Left lobe of liver (tissue), 2 donors: ENCODE data around the gene FAAH. TPM values are rescaled to one million over a fixed set of nuclear protein-coding genes. Genes with fewer than 3 reads are reported as not detected.

Experiments used
- ATAC-seq: fragments of 200-7000 bp; cut with Tn5 transposase; one replicate; pipeline ENCODE4 v1.9.1; 2020; ENCODE audit warnings: mild to moderate bottlenecking, moderate library complexity
- DNase-seq: peaks from one replicate; pipeline ENCODE4 v3.0.0-alpha.2; 2020; ENCODE audit warnings: low spot score
- total RNA-seq: library from RNA; stranded (reverse); gene quantifications from one replicate; pipeline ENCODE4 v1.2.1, GENCODE V29; 2021
- donor health status: DM: no; HTN: no; CAD: no; lungs with moderate emphysema.
- donor health status: DM: no; HTN: yes; CAD: no.

FAAH gene
- total RNA-seq, 1 donor from 2014 or later: 38.9 TPM

DNA sequence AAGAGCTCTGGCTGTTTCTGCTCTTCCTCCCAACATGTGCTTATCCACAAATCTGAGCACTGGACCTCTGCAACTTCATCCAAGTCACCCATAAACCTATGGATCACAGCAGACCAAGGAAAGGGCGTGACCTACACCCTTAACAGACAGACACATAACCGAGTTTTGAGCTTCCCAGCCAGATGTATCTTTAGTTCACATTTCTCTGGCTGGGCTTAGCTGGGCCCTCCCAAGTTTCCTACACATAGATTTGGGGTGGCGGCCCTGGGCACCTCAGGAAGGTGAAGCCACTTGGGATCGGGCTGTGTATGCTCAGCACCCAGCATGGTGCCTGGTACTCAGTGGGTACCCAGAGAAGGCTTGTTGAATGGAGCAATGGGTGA is 26.4 kb downstream of the FAAH start:
- ATAC-seq (no peak), DNase-seq (no peak)

GRCh38 chr1:46421739-46422138 is 27.6 kb downstream of the FAAH start:
- ATAC-seq: no peak

DNA sequence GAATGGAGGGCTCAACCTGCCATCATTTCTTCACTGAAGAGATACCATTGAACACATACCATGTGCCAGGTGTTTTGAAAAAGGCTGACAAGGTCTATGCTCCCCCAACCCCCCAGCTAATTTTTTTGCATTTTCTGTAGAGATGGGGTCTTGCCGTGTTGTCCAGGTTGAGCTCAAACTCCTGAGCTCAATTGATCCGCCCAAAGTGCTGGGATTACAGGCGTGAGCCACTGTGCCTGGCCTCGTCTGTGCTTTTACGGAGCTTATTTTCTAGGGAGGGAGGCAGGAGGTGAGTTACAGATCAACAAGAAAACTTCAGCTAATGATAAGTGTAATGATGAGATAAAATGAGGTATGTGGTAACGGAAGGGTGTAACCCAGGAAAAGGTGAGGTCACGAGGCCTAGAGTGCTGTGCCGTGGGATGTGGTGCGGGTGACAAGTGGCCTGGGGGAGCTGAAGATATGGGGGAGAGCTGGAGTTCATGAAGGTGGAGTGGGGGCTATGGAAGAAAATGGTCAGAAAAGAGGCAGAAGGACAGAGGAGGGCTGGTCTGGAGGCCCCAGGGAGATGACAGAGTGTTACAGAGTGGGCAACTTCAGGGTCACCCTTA is 28.2 kb downstream of the FAAH start:
- DNase-seq: no peak
- no peak for ATAC-seq

More at GRCh38 chr1:46421739-46422138, 27.6 kb downstream of the FAAH start:
- DNase-seq: no peak

DNA sequence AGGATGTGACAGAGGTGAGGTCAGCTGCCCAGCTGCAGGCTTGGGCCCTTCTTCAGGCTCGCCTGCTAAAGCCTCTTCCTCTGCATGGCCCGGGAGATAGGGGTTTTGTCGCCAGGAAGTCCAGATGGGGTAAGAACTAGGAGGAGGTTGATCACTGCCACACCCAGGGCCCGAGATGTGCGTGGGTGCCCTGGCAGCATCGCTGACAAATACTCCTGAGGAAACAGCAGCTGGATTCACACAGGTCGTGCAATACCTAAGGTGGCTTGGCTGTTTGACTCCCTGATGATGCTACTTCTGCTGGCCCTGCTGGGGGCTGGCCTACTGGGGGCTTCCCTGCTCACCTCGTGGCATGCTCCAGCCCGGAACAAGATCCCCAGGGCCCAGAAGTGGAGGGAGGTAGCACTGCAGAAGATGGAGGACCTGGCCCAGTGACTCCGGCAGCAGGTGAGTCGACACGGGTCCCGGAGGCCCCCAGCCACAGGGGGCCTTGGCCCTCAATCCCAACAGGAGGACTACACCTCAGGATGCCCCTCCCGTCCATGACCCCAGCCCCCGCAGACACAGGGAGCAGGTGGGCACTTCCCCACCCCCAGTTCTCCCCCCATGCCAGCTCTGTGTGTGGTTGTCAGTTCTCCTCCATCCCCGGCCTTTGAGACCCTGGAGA is 29.6 kb downstream of the FAAH start:
- no peak for DNase-seq
- no peak for ATAC-seq

DNA sequence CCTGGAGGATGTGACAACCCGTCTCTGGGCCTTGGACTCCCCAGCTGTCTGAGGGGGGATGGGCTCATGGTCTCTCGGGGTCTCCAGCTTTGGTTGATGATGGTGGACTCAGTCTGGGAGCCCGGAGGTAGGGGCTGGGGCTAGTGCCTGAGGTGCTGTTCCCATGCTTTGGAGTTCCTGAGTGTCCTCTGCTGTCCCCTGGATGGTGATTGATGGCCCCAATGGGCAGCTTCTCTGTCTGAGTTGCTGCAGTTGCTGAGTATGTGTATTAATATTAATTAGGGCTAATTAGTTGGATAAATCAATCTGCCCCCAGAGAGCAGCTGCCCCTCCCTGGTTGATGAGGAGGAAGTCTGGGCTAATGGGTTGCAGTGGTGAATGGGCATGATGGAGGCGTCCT is 30.6 kb downstream of the FAAH start:
- ATAC-seq: no peak
- DNase-seq: no peak

DNA sequence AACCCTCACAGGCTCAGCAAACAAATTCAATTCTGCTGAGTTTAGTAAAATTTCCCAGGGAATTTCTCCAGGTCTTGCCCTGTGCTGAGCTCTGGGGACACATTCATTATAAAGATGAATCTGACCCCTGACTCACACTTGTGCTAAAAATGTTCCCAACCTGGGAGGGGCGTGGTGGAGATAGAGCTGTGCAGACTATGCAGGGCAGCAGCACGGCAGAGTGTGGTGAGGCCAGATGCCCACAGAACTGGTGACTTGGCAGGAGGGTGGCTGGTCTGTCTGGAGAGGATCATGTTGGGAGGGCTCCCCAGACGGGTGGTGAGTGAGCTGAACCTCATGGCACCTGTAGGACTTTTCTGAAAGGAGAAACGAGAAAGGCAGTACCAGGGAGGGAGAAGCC is 31.6 kb downstream of the FAAH start:
- ATAC-seq (no peak), DNase-seq (no peak)

DNA sequence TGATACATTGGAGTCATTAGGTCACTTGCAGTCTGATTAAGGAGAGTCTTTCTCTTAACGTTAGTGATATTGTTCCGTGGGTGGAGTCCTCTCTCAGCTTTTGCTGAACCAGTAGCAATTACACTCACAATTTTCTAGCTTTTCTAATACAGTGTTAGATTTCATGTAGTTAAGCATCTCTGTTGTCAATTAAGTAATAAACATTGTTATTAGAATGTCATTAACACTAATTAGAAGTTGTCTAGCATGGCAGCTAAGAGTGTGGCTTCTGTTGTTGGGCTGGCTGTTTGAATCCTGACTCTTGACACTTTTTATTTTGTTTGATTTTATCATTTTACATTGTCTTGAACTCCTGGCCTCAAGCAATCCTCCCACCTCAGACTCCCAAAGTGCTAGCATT is 33.4 kb downstream of the FAAH start:
- ATAC-seq (no peak), DNase-seq (no peak)

DNA sequence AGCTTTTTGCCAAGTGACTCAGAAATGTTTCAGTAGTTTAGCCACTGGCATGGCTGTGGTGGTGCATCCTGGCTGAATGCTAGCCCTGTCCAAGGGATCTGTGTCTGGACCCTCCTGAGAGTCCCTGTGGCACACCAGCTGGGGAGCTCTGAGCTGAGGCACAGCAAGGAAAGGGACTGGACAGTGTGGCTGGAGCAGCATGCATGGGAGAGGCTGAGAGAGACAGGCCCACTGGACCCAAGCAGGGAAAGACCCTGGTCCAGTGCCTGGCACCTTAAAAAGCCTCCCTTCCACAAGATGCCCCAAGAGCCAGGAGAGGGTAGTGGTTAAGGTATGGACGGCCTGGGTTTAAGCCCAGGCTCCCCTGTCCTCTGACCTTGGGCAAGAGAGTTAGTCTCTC is 35.3 kb downstream of the FAAH start:
- DNase-seq: no peak
- ATAC-seq: no peak

- ATAC-seq: no peak
Observed at GRCh38 chr1:46431695-46432094, 37.6 kb downstream of the FAAH start.

DNA sequence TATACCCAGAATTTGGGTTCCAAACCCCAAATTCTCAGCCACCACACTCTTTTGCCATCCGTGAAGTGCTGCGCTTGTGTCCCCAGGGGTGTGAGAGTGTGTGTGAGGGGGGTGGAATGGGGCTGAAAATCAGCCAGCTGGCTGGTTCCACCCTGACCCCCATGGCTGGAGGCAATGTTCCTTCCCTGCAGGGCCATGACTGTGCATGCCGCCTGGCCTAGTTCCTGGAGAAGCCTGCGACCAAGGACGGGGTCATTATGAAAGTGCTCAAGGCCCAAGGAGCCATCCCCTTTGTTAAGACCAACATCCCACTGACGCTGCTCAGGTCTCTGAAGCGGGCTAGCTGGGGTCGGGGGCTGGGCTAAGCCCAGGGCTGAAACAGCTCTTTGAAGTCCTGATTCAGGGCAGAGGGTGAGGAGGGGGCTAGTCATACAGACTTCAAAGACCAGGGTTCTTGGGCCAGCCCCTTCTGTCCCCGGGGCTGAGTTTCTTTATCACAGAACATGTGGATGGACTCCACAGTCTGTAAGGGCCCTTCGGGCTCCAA is 38.7 kb downstream of the FAAH start:
- DNase-seq: no peak
- ATAC-seq: no peak

More at GRCh38 chr1:46431695-46432094, 37.6 kb downstream of the FAAH start:
- no peak for DNase-seq

GRCh38 chr1:46434358-46434757 is 40.2 kb downstream of the FAAH start:
- DNase-seq (no peak), ATAC-seq (no peak)

DNA sequence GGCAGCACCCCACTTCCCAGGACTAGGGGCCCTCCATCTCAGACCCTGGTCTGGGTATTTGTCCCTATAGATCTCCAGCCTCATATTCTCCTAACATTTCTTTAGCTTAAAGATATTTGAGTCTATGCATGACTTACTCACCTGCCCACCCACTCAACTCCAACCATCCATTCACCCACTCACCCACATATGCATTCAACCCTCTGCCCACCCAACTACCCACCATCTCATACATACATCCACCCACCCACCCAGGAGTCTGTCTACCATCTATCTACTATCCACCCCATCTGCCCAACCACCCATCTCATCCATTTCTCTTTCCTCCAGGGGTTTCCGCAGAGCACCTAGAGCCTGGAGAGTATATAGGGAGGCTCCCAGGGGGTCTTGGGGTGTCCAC is 42.7 kb downstream of the FAAH start:
- DNase-seq: no peak
- ATAC-seq: no peak

DNA sequence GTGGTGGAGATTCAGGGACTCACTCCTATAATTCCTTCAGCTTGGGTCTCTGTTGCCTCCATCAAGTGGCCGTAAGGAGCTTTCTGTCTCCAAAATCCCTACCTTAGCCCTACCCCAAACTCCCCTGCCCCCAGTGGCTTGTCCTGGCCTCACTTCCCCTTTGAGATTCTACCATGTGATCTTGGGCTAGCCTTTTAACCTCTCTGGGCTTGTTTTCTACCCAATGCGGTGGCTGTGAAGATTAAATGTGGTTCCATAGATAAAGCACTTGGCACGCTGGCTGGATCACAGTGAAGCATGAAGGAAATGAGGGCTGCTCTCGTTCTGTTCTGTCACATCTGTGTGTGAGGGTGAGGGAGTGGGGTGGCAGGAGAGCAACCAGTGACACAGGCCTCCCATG is 43.6 kb downstream of the FAAH start:
- ATAC-seq: no peak
- no peak for DNase-seq

DNA sequence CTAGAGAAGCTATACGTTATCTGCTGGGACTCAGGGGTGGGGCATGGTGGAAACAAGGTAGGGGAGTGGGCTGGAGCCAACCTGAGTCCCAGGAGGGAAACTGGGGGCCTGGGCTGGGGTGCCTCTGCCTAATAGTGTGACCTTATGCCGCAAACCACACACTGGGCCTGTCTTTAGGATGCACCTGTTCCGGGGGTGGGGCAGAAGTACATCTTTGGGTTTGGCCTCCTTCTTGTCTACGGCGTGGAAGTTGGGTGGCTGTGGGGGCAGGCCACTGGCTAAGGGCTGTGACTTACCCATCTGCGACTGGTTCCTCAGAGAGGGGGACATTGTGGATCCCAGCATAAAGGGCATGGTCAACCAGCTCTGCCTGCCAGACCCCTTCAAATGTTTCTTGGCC is 44.2 kb downstream of the FAAH start:
- no peak for ATAC-seq
- no peak for DNase-seq

DNA sequence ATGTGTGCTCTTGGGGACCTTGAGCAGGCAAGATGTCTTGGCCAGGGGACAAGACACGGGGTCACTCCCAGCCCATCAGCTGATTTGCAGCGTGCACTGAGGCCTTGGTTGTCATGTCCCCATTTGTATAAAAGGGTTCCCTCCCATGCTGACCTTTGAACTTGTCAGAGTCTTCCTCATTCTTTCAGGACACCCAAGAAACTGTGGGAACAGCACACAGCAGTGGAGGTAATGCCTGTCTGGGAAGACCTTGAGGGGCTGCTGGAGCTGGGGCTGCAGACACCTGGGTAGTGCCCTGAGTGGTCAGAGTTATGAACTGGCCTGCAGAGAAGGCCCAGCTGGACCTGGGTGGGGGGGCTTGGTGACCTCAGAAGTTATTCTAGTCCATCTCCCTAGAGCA is 46.4 kb downstream of the FAAH start:
- no peak for DNase-seq
- ATAC-seq: no peak

GRCh38 chr1:46442317-46443161 is 48.4 kb downstream of the FAAH start:
- DNase-seq: peak; percentile 71
- ATAC-seq: peak; percentile 87

GRCh38 chr1:46444466-46444865 is 50.3 kb downstream of the FAAH start:
- no peak for DNase-seq
- no peak for ATAC-seq

- no peak for DNase-seq
- no peak for ATAC-seq
Observed at GRCh38 chr1:46445773-46446256, 51.7 kb downstream of the FAAH start.

- ATAC-seq: peak; percentile 86
- peak; percentile 77 for DNase-seq
Observed at GRCh38 chr1:46446646-46447498, 52.8 kb downstream of the FAAH start.

GRCh38 chr1:46447499-46448108 is 53.5 kb downstream of the FAAH start:
- no peak for ATAC-seq
- no peak for DNase-seq
